ENCODE data around the gene AHNAK. TPM values are rescaled to one million over a fixed set of nuclear protein-coding genes. Genes with fewer than 3 reads are reported as not detected.

The AHNAK gene
- total RNA-seq, 1 experiment from 2014 or later = 73.0 TPM

DNA sequence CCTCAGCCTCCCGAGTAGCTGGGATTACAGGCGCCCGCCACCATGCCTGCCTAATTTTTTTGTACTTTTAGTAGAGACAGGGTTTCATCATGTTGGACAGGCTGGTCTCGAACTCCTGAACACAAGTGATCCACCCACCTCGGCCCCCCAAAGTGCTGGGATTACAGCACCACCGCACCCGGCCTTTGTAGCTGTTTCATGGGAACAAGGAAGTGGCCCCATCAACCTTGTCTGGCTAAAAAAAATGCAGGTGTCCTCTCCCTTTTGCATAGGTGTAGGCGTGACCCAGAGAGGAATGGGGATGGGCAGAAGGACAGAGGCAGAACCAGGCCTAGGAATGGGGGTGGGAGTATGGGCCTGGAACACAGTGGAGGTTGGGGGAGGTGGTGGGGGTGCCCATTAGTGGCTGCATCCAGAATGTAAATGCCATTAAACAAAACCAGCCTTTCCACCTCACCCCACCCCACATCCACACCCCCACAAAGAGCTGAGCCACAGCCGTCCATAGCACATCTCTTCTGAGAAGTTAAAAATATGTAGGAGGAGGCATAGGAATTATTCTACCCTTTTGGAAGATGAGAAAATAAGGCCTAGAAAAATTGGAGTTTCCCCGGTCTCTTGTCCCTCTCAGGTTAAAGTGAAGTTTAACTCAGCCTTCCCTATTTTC, 150.6 kb downstream of the AHNAK start:
- no peak overlapping the region for H3K4me3 ChIP-seq (ENCODE audit: low read depth, low read length, poor library complexity, severe bottlenecking)
- intact Hi-C loops (cut with micrococcal nuclease; ENCODE audit: unreplicated experiment) = loop anchor here (1.0 to 10.0 kb wide), 5 partner anchors 149 to 629 kb away; partner anchors contain the start of genes AHNAK, BSCL2 and GNG3
- POLR2A ChIA-PET (ENCODE audit: low non-redundant PET) = no interaction called here
- no peak for DNase-seq (ENCODE audit: low spot score)
- H3K27ac ChIP-seq (ENCODE audit: low read depth, low read length, poor library complexity, severe bottlenecking) = no peak overlapping the region
- H3K9me3 ChIP-seq (ENCODE audit: low read depth, low read length, poor library complexity, severe bottlenecking) = no peaks in the 10 kb centered on the region
- TF ChIP-seq, protein P1, sequence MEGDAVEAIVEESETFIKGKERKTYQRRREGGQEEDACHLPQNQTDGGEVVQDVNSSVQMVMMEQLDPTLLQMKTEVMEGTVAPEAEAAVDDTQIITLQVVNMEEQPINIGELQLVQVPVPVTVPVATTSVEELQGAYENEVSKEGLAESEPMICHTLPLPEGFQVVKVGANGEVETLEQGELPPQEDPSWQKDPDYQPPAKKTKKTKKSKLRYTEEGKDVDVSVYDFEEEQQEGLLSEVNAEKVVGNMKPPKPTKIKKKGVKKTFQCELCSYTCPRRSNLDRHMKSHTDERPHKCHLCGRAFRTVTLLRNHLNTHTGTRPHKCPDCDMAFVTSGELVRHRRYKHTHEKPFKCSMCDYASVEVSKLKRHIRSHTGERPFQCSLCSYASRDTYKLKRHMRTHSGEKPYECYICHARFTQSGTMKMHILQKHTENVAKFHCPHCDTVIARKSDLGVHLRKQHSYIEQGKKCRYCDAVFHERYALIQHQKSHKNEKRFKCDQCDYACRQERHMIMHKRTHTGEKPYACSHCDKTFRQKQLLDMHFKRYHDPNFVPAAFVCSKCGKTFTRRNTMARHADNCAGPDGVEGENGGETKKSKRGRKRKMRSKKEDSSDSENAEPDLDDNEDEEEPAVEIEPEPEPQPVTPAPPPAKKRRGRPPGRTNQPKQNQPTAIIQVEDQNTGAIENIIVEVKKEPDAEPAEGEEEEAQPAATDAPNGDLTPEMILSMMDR (conservative IDR thresholded peaks at IDR 0.05; ENCODE audit: low read depth, low read length) = no peak
- no peak for TF ChIP-seq EZH2 (IDR thresholded peaks at IDR 0.05; ENCODE audit: borderline replicate concordance, low read depth, low read length, poor library complexity, severe bottlenecking)
- CTCF ChIA-PET = interaction anchor here (0.8 to 1.8 kb wide), 4 partner anchors 12 to 302 kb away, joined by 4 to 18 read pairs (median 10); no protein-coding TSS in a partner anchor
- no TSS peak for BruUV-seq (replicated peaks)
- no peaks in the 10 kb centered on the region for H3K4me1 ChIP-seq (ENCODE audit: insufficient read depth, low read length, poor library complexity, severe bottlenecking)
- H3K27me3 ChIP-seq (replicated peaks; ENCODE audit: insufficient read depth, low read depth, low read length, poor library complexity) = no peaks in the 10 kb centered on the region
- no peaks in the 10 kb centered on the region for H3K36me3 ChIP-seq (ENCODE audit: insufficient read depth, low read length, poor library complexity, severe bottlenecking)

DNA sequence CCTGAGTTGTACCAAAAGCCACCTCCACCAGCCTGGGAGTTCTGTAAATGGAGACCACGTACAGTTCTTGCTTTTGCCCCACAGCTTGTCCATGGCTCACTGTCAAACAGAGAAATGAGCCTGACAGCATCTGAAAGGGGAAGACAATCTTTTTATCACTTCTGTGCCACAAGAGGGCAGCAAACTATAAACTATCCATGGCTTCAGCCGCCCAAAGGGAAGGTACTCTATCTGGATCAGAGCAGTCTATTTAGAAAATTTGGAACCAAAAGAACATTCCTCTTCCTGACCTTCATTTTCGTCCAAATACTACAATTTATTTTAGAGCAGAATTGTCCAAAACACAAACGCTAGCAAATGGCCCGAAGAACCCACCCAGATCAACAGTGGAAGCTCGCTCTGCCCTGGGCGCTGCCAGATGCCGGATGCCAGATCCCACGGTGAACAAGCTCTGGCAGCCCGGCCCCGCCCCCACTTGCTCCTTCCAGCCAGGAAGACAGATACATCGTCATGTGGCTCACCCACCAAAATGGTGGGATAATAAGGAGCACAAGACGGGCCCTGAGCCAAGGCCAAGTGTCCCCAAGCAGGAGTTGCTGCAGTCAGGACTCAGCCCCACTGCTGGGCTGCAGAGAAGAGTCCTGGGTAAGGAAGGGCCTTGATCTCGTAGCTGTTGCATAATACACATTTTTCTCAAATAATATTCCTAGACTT, 151.6 kb downstream of the AHNAK start:
- intact Hi-C loops (cut with micrococcal nuclease; ENCODE audit: unreplicated experiment) = loop anchor here (1.0 to 10.0 kb wide), 5 partner anchors 150 to 630 kb away; partner anchors contain the start of genes AHNAK, BSCL2 and GNG3
- peak overlapping the region; percentile 42 for H3K4me3 ChIP-seq (ENCODE audit: low read depth, low read length, poor library complexity, severe bottlenecking)
- H3K27me3 ChIP-seq (replicated peaks; ENCODE audit: insufficient read depth, low read depth, low read length, poor library complexity) = no peaks in the 10 kb centered on the region
- H3K9me3 ChIP-seq (ENCODE audit: low read depth, low read length, poor library complexity, severe bottlenecking) = no peaks in the 10 kb centered on the region
- no TSS peak for BruUV-seq (replicated peaks)
- ChIA-PET CTCF (interaction anchor here (0.5 to 1.8 kb wide), 18 partner anchors 11 to 359 kb away, joined by 3 to 18 read pairs (median 4); partner anchors contain the start of genes C11orf98, CSKMT, TUT1 and ZBTB3), POLR2A (ENCODE audit: low non-redundant PET) (no interaction called here)
- TF ChIP-seq, protein P1 (conservative IDR thresholded peaks at IDR 0.05; ENCODE audit: low read depth, low read length) = peak; percentile 87
- TF ChIP-seq EZH2 (IDR thresholded peaks at IDR 0.05; ENCODE audit: borderline replicate concordance, low read depth, low read length, poor library complexity, severe bottlenecking) = no peak
- H3K36me3 ChIP-seq (ENCODE audit: insufficient read depth, low read length, poor library complexity, severe bottlenecking) = no peaks in the 10 kb centered on the region
- peak; percentile 93 for DNase-seq (ENCODE audit: low spot score)
- H3K4me1 ChIP-seq (ENCODE audit: insufficient read depth, low read length, poor library complexity, severe bottlenecking) = no peaks in the 10 kb centered on the region
- H3K27ac ChIP-seq (ENCODE audit: low read depth, low read length, poor library complexity, severe bottlenecking) = no peak overlapping the region

DNA sequence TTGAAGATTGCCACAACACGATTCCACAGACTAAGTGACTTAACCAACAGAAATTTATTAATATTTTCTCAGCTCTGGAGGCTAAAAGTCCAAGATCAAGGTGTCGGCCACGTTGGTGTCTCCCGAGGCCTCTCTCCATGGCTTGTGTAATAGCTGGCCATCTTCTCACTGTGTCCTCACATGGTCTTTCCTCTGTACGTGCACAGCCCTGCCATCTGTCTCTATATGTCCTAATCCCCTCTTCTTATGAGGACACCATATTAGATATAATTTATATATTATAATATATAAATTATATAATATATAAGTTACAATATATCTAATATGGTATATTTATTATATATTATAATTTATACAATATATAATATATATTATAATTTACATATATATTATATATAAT, 152.9 kb downstream of the AHNAK start:
- Histone ChIP-seq H3K4me3 (ENCODE audit: low read depth, low read length, poor library complexity, severe bottlenecking) (no peak overlapping the region), H3K27ac (ENCODE audit: low read depth, low read length, poor library complexity, severe bottlenecking) (no peak overlapping the region), H3K36me3 (ENCODE audit: insufficient read depth, low read length, poor library complexity, severe bottlenecking) (no peaks in the 10 kb centered on the region), H3K4me1 (ENCODE audit: insufficient read depth, low read length, poor library complexity, severe bottlenecking) (no peaks in the 10 kb centered on the region), H3K9me3 (ENCODE audit: low read depth, low read length, poor library complexity, severe bottlenecking) (no peaks in the 10 kb centered on the region), H3K27me3 (replicated peaks; ENCODE audit: insufficient read depth, low read depth, low read length, poor library complexity) (no peaks in the 10 kb centered on the region)
- CTCF ChIA-PET = interaction anchor here (1.0 kb wide), 1 partner anchor 149 kb away, joined by 4 read pairs; no protein-coding TSS in a partner anchor
- intact Hi-C loops (cut with micrococcal nuclease; ENCODE audit: unreplicated experiment) = loop anchor here (2.0 to 10.0 kb wide), 3 partner anchors 151 to 631 kb away; partner anchors contain the start of gene AHNAK
- no peak for DNase-seq (ENCODE audit: low spot score)
- no peak for TF ChIP-seq EZH2 (IDR thresholded peaks at IDR 0.05; ENCODE audit: borderline replicate concordance, low read depth, low read length, poor library complexity, severe bottlenecking)
- TF ChIP-seq, protein P1 (conservative IDR thresholded peaks at IDR 0.05; ENCODE audit: low read depth, low read length) = no peak
- BruUV-seq (replicated peaks) = no TSS peak
- POLR2A ChIA-PET (ENCODE audit: low non-redundant PET) = no interaction called here

All from A673 (cell line).